ENCODE measurements around the gene CARMIL1.
"Not testable (repeated sequence)": the region's sequence is repeated elsewhere in the genome, so short reads cannot be mapped to it uniquely, and the experiment has no call there.

The CARMIL1 gene

DNA sequence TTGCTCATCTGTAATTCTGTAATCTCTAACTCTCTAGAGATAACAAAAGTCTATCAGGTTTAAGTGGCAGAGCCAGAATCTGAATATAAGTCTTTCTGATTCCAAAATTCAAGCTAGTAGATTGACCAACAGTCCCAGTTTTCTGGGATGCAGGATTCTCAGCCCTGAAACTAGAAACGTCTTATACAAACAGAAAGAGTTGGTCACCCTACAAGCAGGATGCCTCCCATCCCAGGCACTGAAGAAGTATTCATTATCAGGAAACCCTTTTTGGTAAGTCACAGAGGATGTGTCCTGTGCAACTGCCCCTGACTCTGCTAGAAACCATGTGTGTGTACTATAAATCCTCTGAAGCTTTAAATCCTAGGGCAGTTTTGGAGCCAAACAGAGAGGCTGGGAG is 135.0 kb downstream of the CARMIL1 start:
- no peak for DNase-seq

DNA sequence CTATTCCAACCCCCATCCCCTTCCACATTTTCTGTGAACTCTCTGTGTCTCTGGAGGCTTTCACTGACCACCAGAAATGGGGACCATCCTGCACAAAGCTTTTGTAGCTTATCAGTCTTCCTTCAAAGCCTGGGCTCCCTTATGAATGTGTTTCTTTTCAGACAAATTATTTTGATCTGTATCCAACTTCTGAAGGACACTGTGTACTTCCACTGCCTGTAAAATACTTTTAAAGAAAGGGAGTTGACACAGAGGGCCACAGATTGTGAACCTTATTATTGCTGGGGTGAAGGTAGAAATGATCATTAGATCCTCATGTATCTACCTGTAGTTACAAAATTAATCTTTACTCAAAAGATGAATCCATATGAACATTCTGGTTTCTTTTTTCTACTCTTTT is 135.6 kb downstream of the CARMIL1 start:
- DNase-seq = no peak

DNA sequence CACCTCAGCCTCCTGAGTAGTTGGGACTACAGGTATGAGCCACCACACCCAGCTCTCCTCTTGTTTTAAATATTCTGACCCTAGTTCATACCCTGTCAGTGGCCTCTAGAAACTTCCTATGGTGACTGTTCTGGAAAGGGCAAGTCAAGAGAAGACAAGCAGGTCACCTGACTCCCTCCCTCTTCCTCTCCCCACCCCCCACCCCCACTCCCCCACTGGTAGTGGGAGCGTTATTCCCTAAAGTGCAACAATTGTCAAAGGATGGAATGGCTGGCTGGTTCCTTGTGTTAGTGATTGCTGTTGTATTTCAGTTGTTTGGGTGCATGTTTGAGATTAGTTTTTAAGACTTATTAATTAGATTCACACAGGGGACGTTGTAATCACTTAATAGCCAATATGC is 136.1 kb downstream of the CARMIL1 start:
- DNase-seq = no peak

DNA sequence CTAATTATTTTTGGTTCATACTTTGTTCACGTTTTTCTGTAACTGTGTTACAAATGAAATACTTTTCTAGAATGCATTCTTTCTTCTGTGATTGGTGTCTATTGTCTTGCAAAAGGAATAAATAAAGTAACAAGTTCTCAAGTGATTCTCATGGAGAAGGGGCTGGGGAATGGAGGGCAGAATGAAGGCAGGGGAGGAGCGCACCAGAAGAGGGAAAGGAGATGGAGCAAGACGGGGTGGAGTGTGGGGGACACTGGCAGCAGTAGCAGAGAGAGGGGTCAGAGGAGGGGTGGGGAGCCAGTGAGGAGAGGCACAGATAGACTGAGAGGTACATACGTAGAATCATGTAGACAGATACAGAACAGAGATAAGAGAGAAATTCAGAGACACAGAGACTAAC is 136.5 kb downstream of the CARMIL1 start:
- no peak for DNase-seq

DNA sequence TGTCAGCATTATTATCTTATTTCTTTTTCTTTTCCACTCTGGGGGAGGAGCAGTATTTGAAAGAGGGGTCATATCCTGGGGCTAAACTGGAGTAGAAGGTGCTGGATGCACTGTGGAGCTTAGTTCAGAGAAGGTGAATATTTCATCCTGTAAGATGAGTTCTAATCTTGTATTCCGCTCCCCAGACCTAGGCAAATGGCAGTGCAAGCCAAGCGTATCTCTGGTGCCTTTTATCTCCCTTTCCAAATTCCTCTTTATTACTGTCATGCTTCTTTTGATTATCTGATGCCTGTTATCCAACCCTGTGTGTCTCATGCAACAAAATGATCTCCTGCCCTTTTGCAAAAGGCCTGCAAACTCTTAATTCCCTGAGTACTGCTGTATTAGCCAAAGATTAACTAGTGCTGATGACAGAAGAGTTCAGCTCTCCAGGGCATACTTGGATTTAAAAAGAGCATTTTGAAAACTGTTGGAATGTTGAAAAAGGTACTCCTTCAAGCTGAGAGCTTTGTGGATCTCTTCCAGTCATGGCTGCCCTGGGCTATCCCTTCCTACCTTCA is 138.0 kb downstream of the CARMIL1 start:
- DNase-seq = no peak

DNA sequence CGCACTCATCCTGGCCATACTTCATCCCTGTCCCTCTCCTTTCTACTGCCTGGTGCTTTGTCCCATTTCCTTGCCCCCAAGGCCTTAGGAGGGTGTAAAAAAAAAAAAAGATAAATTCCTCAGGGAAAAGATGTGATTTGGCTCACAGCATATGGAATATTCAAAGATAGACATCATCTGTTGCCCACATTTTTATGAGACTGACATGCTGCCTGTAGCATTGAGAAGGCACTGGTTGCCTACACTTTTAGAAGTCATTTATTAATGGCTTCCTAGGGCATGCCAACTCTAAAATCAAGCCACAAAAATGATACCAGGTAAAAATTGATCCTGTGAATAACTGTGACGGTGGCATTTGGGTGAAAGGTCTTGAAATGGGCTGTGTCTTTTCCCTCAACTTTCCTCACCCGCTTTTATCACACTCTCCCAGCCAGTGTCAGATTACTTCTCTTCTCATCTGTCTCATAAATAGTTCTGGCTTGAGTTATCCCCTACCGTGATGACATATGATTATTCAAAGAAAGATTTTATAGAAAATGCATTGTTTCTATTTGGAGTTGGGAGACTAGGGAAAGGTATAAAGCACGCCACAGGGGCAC is 139.4 kb downstream of the CARMIL1 start:
- DNase-seq = no peak

DNA sequence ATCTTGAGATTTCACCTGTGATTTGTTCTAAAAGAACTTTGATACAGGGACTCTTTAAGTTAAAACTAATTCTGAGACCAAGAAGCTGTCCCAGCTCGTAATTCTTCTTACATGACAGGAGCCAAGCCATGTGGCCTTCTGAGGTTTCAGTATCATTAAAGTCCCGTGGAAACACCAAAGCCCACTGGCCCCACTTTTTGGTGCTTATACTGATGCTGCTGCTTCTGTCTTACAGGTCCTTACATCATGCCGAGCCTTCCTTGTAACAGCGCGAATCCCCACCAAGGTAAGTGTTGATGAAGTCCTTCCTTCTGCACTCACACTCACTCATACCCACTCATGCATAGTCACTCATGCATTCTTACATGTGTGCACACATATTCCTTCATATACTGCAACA is 140.7 kb downstream of the CARMIL1 start:
- no peak for DNase-seq

DNA sequence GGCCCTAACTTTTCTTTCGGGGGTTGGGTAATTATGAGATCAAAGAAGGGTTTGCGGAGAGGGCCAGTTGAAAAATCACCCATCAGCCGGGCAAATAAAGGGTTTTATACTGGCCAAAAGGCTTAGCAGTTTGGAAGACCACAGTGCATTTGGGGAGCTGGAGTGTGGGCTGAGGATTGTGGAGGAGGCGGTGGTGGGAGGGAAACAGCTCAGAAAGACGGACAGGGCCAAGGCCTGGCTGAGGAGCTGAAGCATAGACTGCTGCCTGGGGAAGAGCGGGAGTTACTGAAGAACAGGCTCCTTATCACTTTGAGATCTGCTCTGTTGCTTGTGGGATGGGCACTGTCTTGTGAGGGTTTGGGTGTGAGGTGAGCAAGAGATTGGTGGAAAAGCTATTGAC is 144.2 kb downstream of the CARMIL1 start:
- no peak for DNase-seq

DNA sequence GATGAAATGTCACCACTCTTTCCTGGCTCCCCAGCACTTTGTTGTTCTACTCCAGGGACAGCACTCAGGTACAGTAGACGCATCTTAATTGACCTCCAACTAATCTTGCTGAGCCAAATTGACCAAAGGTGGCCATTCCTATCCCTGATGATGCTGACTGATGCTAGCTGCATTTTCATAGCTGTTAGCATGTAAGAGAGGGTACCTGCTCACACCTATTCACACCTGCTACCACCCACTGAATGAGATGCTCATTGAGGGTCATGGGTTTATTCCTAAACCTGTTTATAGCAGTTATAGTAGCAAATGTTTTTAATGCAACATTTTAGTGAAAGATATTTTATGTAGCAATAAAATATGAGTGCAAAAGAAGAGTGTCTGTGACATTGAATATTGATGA is 145.1 kb downstream of the CARMIL1 start:
- DNase-seq = no peak

DNA sequence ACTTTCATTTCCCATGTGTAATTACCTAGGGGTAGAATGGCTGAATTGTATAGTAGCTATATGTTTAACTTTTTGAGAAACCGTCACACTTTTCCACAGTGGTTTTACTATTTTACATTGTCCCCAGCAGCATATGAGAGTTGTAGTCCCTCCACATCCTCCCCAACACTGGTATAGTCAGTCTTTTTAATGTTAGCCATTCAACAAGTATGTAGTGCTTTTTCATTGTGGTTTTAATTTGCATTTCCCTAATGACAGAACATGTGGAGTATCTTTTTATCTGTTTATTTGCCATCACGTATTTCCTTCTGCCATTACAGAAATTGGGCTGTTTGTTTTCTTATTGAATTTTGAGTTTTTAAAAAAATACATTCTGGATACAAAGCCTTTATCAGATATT is 148.4 kb downstream of the CARMIL1 start:
- no peak for DNase-seq

DNA sequence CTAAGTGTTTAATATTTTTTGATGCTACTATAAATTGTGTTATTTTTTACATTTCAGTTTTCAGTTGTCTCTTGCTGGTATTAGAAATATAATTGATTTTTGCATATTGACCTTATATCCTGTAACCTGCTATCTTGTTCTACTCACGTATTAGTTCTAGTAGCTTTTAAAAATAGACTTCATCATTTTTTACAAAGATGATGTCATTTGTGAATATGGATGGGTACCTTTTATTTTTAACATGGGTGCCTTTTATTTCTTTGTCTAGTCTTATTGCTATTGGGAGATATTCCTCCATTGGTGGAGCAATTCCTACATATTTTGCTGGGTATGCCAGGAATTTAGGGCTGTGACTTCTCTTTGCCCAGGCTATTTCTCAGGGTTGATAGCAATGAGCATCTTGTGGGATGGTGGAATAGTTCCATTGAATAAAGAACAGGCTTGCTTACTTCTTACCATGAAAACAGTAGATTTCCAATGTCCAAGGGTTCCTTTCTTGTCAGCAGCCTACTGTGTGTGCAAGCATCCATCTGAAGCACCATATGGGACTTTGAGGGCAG is 149.7 kb downstream of the CARMIL1 start:
- no peak for DNase-seq

DNA sequence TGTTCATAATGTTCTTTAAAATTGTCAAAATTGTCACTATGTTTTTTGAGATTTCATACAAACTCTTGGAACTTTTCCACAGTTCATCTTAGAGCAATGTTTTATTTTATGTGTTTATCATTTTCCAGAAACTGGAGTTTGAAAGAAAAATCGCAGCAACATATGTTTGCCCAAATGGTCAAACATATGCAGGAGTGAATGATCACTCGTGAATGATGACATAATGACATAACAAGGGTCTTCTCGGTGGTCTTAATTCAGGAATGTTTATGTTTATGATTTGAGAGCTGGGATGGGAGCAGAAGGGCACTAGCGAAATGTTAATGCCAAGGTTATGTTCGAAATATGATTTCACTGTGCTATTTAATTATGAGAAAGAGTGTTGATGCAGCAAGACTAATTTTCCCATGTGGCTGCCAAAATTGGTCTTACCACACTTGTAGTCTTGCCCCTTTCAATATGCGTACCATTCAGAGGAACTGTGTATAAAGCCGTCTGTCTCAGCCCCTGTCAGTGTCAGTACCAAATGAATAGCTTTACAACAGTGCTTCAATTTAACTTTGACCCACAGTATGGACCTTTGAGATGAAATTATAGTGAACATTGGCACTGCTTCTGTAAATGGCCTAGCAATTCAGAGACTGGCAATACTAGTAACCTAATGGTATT is 152.3 kb downstream of the CARMIL1 start:
- no peak for DNase-seq

DNA sequence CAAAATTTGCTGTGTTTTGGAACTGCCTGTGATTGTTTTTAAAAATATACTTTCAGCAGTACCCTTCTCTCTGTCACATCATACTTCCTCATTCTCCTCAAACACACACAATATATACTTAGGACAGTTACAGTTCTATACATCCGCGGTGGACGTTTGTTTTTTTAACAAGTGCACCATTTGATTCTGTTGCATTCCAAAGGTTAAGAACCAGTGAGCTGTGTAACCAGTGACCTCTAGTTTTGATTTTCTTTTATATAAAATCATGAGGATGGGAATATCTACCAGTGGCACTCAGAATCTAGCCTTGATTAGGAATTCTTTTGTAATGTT is 152.8 kb downstream of the CARMIL1 start:
- DNase-seq = no peak

DNA sequence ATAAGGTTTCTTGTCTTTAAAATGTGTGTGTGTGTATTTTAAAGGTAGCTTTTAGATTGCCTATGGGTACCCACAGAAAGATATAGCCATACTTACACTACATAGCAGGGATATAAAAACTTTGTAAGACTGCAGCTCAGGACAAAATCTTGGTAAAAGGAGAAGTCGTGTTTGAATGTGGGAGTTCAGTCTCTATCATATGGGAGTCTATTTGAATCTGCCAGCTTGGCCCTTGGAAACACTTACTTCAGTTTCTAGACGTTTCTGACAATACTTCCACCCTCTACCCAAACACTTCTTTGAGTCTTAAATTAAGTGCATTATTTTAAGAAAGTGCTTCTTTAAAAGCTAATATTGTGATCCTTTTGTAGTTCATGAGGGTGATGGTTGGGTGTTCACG is 155.7 kb downstream of the CARMIL1 start:
- DNase-seq = no peak

DNA sequence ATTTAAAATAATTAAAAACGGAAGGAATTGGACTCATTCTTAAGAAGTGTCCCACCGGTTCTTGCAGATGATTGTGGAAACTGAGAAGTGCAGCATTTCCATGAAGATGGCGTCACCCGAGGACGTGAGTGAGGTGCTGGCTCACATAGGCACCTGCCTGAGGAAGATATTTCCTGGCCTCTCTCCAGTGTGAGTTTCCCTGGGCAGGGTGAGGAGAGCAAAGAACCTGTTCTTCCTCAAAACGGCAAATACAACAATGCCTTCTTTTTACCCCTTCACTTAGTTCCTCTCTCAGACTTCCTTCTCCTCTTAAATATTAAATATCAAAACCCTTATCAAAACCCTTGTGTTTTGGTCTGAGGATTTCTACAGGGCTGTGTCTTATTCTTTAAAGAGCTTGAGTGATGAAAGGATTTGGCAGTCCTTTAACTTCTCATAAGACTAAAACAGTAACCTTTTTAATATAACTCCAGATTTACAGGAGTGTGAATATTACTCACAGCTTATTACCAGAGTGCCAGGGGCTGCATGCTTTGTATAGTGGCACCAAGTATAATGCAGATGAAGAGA is 156.3 kb downstream of the CARMIL1 start:
- DNase-seq = no peak

DNA sequence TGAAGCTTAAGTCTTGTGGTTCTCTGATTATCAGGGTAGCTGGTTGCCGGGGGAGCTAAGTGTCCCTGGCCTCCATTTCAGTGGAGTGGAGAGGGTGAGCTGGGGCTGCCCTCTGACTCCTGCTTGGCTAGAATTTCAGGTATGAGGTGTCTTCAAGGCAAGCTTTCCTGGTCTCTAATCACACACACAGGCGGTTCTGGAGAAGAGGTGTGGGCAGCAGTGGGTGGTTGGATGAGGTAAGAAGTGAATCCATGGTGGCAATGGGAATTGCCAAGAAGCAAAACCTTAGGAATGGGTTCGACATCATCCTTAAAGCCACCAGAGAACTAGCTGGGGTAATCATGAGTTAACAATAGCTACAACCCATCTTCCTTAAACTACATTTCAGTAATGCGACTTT is 157.6 kb downstream of the CARMIL1 start:
- DNase-seq = no peak

DNA sequence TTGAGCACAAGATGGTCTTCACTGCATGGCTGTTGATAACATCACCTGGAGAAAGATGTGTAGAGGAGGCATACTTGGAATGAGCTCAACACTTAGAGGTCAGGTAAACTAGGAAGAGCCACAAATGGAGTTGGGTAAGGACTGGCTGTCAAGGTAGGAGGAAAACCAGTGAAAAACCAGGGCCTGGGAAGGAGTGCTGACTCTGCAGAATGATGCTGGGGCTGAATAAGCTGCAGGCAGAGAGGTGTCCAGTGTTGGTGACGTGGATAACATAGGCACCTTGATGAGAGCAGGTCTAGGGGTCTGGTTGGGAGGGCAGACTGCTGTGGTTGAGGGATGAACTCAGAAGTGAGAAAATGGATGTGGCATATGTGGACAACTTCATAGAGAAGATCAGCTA is 160.2 kb downstream of the CARMIL1 start:
- DNase-seq = no peak

DNA sequence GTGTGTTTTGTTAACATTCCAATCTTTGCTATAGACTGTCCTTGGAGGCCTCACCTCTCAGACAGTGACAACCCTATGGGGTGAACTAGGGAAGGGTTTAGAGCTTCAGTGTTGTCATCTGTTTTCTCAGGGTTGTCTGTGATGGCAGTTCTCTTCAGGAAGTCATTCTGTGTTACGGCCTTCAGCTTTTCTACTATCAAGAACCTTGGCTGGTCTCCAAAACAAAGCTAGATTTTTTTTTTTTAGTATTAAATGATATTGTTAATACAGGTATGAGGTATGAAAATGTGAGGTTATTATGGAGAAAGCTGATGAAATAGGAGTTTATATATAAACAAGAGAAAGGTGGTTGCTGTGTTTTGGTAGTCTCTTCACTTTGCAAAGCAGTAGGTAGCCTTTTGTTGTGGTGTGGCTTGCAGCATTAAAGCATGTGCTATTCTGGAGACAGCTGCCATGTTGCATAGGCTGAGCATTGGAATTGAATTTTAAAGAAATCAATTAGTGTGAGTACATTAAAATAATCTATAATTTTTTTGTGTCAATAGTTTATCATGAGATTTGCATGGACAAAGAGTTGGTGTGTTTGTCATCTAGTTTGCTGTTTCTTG is 162.6 kb downstream of the CARMIL1 start:
- no peak for DNase-seq

DNA sequence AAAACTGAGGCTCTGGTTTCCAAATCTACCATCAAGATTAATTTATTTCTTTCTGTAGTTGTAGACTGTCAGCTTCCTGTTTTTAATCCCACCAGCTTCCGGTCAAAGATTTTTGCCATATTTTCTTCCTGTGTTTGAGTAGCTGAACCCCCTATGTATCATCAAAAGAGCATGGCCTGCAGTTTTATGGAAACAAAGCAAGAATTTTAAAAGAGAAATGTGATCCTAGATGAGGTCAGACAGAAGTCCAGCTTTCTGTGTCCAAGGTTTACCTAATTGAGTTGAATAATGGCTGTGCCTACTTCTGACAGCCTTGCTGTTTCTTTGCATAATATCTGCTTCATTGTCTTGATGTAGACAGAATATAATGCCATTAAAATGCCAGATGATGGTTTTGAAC is 163.7 kb downstream of the CARMIL1 start:
- no peak for DNase-seq

DNA sequence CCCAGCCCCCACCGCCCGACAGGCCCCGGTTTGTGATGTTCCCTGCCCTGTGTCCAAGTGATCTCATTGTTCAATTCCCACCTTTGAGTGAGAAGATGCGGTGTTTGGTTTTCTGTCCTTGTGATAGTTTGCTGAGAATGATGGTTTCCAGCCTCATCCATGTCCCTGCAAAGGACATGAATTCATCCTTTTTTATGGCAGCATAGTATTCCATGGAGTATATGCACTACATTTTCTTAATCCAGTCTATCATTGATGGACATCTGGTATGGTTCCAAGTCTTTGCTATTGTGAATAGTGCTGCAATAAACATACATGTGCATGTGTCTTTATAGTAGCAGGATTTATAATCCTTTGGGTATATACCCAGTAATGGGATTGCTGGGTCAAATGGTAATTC is 165.3 kb downstream of the CARMIL1 start:
- DNase-seq = not testable (repeated sequence)

DNA sequence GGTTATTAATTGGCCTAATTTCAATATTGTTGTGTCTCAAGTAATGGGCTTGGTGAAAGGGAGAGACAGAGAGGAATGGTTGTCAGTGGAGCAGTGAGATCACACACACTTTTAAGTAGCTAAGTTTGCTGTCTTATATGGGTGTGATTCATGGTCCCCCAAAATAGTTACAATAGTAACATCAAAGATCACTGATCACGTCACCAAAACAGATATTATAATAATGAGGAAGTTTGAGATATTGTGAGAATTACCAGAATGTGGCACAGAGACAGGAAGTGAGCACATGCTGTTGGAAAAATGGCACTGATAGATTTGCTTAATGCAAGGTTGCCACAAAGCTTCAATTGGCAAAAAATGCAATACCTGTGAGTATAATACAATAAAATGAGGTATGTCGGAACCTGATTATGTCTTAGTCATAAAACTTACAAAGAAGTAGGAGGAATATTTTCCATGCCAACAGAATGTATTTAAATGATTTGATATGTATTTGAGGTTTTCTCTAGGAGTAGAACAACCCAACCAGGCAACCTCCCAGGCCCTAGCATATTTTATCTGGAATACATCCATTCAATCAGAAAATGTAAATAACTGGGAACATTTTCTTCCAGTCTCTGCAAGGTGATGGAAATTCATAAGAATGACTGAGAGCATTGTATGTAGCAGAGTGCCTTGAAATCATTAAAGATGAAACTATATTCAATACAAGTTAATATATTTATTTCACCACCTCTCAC is 167.8 kb downstream of the CARMIL1 start:
- no peak for DNase-seq

DNA sequence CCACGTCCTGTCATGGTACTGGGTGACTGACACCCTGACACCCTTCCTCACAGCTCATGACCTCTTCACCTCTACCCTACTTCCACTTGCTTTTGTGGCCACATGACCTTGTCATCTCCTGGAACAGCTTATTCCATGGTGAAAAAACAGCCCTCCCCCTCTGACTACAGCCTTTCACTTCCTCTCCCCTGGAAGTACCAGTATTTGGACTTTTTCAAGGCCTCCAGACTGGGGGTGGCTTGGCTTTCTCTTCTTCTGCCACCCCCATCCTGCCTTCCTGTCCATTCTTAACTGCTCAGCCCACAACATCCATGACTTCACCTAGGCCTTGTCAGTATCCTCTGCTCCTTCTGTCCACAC is 168.4 kb downstream of the CARMIL1 start:
- DNase-seq = no peak

DNA sequence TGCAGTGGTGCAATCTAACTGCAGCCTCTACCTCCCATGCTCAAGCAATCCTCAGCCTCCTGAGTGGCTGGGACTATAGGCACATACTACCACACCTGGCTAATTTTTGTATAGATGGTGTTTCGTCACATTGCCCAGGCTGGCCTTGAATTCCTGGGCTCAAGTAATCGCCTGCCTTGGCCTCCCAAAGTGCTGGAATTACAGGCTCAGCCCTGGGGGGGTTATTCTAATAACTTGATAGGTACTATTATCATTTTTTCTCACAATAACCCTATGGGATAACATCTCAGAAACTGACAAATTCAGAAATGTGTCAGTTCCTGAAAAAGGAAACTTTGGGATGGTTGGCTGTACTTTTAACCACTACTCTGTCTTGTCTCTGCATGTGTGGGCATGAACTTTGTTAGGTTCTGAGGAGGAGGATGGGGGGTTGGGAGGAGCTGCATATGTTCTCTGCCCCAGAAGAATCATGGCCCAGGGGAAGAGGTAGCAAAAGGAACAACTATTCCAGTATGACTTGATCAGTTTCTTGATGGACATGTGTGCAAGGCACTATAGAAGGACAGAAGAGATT is 169.9 kb downstream of the CARMIL1 start:
- no peak for DNase-seq

All from NK-92 treated with Interleukin-12 subunit alpha and Interleukin-12 subunit beta, amount 100 ng/mL, for 24 hours (cell line).